ENCODE data around the gene PPP2R2B. TPM values are rescaled to one million over a fixed set of nuclear protein-coding genes. Genes with fewer than 3 reads are reported as not detected.

Gene PPP2R2B
- total RNA-seq, 1 experiment from 2014 or later, result not detected

DNA sequence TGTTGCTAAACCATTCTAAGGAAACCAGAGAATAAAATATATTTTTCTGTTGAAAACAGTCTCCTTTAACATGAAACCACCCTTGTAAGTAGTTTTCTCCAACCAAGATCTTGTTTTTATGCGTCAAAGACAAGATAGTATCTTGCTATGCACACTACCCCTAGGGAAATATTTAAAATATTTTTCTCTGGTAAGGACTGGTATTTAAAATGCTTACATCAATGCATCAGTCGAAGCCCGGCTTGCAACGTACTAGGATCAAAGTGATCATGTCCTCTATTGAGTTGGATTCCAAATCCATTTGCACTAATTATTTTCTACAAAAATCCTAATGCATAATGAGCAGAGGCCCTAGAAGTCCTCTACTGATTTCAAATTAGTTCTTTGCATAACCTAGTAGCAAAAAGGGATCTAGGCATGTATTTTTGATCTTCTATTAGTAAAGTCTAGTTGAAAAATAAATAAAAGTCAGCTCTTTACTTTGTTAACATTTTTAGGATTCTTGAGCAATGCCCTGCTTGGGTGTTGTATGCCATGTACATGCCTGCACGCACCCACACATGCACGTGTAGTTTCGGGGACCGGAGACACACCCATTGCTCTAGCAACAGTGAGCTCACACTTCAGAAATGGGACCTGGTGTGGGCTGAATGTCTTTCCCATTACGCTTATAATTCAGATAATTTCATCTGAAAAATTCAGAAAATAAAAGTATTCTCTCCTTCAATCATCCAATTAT, 197.5 kb downstream of the PPP2R2B start:
- no peak for DNase-seq (ENCODE audit: low spot score)
- Histone ChIP-seq H3K27me3 (replicated peaks; ENCODE audit: insufficient read depth, low read depth, low read length, poor library complexity) (peaks cover 40% of the 10 kb centered on the region), H3K27ac (ENCODE audit: low read depth, low read length, poor library complexity, severe bottlenecking) (no peak overlapping the region), H3K36me3 (ENCODE audit: insufficient read depth, low read length, poor library complexity, severe bottlenecking) (no peaks in the 10 kb centered on the region), H3K9me3 (ENCODE audit: low read depth, low read length, poor library complexity, severe bottlenecking) (no peaks in the 10 kb centered on the region), H3K4me3 (ENCODE audit: low read depth, low read length, poor library complexity, severe bottlenecking) (no peak overlapping the region), H3K4me1 (ENCODE audit: insufficient read depth, low read length, poor library complexity, severe bottlenecking) (no peaks in the 10 kb centered on the region)
- CTCF ChIA-PET, result no interaction called here
- TF ChIP-seq, protein P1, sequence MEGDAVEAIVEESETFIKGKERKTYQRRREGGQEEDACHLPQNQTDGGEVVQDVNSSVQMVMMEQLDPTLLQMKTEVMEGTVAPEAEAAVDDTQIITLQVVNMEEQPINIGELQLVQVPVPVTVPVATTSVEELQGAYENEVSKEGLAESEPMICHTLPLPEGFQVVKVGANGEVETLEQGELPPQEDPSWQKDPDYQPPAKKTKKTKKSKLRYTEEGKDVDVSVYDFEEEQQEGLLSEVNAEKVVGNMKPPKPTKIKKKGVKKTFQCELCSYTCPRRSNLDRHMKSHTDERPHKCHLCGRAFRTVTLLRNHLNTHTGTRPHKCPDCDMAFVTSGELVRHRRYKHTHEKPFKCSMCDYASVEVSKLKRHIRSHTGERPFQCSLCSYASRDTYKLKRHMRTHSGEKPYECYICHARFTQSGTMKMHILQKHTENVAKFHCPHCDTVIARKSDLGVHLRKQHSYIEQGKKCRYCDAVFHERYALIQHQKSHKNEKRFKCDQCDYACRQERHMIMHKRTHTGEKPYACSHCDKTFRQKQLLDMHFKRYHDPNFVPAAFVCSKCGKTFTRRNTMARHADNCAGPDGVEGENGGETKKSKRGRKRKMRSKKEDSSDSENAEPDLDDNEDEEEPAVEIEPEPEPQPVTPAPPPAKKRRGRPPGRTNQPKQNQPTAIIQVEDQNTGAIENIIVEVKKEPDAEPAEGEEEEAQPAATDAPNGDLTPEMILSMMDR (conservative IDR thresholded peaks at IDR 0.05; ENCODE audit: low read depth, low read length), result no peak
- no peak for TF ChIP-seq EZH2 (IDR thresholded peaks at IDR 0.05; ENCODE audit: borderline replicate concordance, low read depth, low read length, poor library complexity, severe bottlenecking)
- intact Hi-C loops (cut with micrococcal nuclease; ENCODE audit: unreplicated experiment), result no loop called here
- POLR2A ChIA-PET (ENCODE audit: low non-redundant PET), result no interaction called here
- no TSS peak for BruUV-seq (replicated peaks)

DNA sequence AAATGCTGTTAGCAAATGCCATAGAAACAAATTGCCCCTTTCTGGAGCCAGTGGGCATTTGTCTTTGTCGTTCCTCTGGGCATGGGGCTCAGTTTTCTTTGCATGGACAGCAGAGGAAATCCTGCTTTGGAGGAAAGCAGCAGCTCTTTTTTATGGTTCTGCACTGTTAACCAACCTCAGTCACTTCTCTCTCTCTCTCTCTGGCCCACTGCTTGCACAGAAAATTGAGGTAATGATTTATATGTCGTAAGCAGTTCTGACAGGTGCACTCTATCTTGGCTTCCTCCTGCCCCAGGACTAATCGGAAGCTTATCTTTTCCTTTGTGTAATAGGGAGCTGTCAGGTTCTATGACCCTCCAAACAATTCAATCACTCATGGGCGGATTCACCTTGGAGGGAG, 202.9 kb downstream of the PPP2R2B start:
- TF ChIP-seq EZH2 (IDR thresholded peaks at IDR 0.05; ENCODE audit: borderline replicate concordance, low read depth, low read length, poor library complexity, severe bottlenecking), result no peak
- TF ChIP-seq, protein P1 (conservative IDR thresholded peaks at IDR 0.05; ENCODE audit: low read depth, low read length), result no peak
- no peak for DNase-seq (ENCODE audit: low spot score)
- Histone ChIP-seq H3K27ac (ENCODE audit: low read depth, low read length, poor library complexity, severe bottlenecking) (no peak overlapping the region), H3K36me3 (ENCODE audit: insufficient read depth, low read length, poor library complexity, severe bottlenecking) (no peaks in the 10 kb centered on the region), H3K9me3 (ENCODE audit: low read depth, low read length, poor library complexity, severe bottlenecking) (no peaks in the 10 kb centered on the region), H3K4me1 (ENCODE audit: insufficient read depth, low read length, poor library complexity, severe bottlenecking) (no peaks in the 10 kb centered on the region), H3K4me3 (ENCODE audit: low read depth, low read length, poor library complexity, severe bottlenecking) (no peak overlapping the region), H3K27me3 (replicated peaks; ENCODE audit: insufficient read depth, low read depth, low read length, poor library complexity) (peaks cover 44% of the 10 kb centered on the region)
- no TSS peak for BruUV-seq (replicated peaks)
- intact Hi-C loops (cut with micrococcal nuclease; ENCODE audit: unreplicated experiment), result no loop called here
- ChIA-PET POLR2A (ENCODE audit: low non-redundant PET) (no interaction called here), CTCF (no interaction called here)

DNA sequence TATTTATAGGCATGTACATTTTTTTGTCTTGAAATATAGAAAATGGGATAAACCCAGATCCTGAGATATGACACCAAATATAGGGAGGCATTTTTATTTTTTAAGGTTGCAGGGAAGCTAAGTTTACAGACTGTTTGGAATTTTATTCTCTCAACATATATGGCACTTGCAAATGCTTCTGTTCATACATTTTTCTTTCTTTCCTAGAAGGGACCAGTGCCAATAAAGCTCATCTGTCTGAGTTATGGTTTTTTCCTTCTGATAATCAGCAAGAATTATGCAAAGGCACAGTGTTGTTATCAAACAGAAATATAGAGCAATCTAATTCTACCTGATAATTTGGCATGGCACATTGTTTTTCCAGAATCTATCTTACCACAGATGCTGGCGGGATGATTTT, 205.7 kb downstream of the PPP2R2B start:
- no peak for TF ChIP-seq EZH2 (IDR thresholded peaks at IDR 0.05; ENCODE audit: borderline replicate concordance, low read depth, low read length, poor library complexity, severe bottlenecking)
- TF ChIP-seq, protein P1 (conservative IDR thresholded peaks at IDR 0.05; ENCODE audit: low read depth, low read length), result no peak
- intact Hi-C loops (cut with micrococcal nuclease; ENCODE audit: unreplicated experiment), result no loop called here
- H3K4me3 ChIP-seq (ENCODE audit: low read depth, low read length, poor library complexity, severe bottlenecking), result no peak overlapping the region
- no peaks in the 10 kb centered on the region for H3K4me1 ChIP-seq (ENCODE audit: insufficient read depth, low read length, poor library complexity, severe bottlenecking)
- H3K36me3 ChIP-seq (ENCODE audit: insufficient read depth, low read length, poor library complexity, severe bottlenecking), result no peaks in the 10 kb centered on the region
- H3K27me3 ChIP-seq (replicated peaks; ENCODE audit: insufficient read depth, low read depth, low read length, poor library complexity), result peaks cover 61% of the 10 kb centered on the region
- POLR2A ChIA-PET (ENCODE audit: low non-redundant PET), result no interaction called here
- no peak for DNase-seq (ENCODE audit: low spot score)
- BruUV-seq (replicated peaks), result no TSS peak
- no peak overlapping the region for H3K27ac ChIP-seq (ENCODE audit: low read depth, low read length, poor library complexity, severe bottlenecking)
- no peaks in the 10 kb centered on the region for H3K9me3 ChIP-seq (ENCODE audit: low read depth, low read length, poor library complexity, severe bottlenecking)
- CTCF ChIA-PET, result no interaction called here
